Sigmoid colon (tissue), 4 donors: ENCODE measurements around the gene IGSF21.

Source experiments
- EP300 ChIP-seq, 4 donors: sonication (generic); formaldehyde crosslinking; IDR thresholded peaks; one replicate each; pipeline ENCODE4 v1.6.1; 2017; ENCODE audit warnings: antibody characterized with exemption in 4 of 4
- POLR2A ChIP-seq, 2 donors: fragments of 450-650 bp; IDR thresholded peaks; one replicate each; pipeline ENCODE4 v1.6.1; 2016; ENCODE audit warnings: antibody characterized with exemption in 2 of 2, mild to moderate bottlenecking in 2 of 2, moderate library complexity in 2 of 2
- POLR2AphosphoS5 ChIP-seq, 4 donors: sonication (generic); formaldehyde crosslinking; IDR thresholded peaks; one replicate each; pipeline ENCODE4 v1.6.1; 2017; ENCODE audit warnings: antibody characterized with exemption in 4 of 4
- TF ChIP-seq, protein P1 (sequence below), 4 experiments: fragments of 450-650 bp in 3 of 4; fragments of 200-600 bp in 1 of 4; IDR thresholded peaks; one replicate each; pipeline ENCODE4 v1.5.1; 2016 to 2019; ENCODE audit warnings: antibody characterized with exemption in 4 of 4, mild to moderate bottlenecking in 3 of 4, moderate library complexity in 2 of 4

DNA sequence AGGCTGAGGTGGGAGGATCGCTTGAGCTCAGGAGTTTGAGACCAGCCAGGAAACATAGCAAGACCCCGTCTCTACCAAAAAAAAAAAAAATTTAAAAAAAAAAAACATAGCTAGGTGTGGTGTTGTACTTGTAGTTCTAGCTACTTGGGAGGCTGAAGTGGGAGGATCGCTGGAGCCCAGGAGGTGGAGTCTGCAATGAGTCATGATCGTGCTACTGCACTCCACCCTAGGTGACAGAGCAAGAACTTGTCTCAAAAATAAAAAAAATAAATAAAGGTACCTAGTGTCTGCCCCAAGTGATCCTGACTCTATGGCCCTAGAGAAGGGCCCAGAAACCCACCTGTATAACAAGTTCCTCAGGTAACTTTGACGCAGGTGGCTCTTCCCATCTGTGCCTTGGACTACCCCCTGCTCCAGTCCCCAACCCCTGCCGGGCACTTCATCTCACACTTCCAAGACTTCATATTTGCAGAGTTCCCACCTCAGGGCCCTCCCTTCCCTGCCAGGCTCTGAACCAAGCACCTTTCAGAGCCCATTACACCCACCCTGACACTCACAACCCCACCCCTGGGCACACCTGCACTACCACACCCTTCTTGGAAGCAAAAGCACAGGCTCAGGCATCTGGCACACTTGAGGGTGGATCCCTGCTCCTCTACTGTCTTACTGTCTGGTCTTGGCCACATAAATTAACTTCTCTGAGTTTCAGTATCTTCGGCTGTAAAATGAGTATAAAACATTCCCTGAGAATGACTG lies 292.9 kb downstream of the IGSF21 start:
- TF ChIP-seq, protein P1, sequence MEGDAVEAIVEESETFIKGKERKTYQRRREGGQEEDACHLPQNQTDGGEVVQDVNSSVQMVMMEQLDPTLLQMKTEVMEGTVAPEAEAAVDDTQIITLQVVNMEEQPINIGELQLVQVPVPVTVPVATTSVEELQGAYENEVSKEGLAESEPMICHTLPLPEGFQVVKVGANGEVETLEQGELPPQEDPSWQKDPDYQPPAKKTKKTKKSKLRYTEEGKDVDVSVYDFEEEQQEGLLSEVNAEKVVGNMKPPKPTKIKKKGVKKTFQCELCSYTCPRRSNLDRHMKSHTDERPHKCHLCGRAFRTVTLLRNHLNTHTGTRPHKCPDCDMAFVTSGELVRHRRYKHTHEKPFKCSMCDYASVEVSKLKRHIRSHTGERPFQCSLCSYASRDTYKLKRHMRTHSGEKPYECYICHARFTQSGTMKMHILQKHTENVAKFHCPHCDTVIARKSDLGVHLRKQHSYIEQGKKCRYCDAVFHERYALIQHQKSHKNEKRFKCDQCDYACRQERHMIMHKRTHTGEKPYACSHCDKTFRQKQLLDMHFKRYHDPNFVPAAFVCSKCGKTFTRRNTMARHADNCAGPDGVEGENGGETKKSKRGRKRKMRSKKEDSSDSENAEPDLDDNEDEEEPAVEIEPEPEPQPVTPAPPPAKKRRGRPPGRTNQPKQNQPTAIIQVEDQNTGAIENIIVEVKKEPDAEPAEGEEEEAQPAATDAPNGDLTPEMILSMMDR (IDR thresholded peaks at IDR 0.05), result no peak
- TF ChIP-seq POLR2A (IDR thresholded peaks at IDR 0.05), result no peak
- no peak for TF ChIP-seq POLR2AphosphoS5 (IDR thresholded peaks at IDR 0.05)
- TF ChIP-seq EP300 (IDR thresholded peaks at IDR 0.05), result no peak
